ELR (cell line): Measurements from ENCODE around the gene PTPRK.

Experiments
- DNase-seq: peaks from one replicate; pipeline ENCODE4 v3.0.0-alpha.2; 2015; ENCODE audit warnings: low read depth

The PTPRK gene

DNA sequence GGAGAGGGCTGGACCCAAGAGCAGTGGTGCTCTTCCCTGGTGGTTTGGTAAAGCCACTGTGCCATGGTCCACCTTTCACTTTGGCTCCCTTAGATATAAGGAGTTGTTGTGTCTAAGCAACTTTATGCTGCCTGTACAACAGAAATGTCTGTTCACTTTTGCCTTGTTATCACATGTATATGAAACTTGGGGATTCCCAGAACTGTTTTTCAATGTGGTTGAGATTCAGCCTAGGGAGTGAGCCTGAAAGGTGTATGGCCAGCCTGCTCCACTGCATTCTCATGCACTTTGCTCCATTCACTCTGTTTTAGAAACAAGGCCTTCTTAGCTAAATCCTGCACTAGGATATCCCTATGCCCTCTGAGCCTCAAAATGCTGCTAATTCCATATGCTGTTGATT, 385.1 kb downstream of the PTPRK start:
- no peak for DNase-seq

DNA sequence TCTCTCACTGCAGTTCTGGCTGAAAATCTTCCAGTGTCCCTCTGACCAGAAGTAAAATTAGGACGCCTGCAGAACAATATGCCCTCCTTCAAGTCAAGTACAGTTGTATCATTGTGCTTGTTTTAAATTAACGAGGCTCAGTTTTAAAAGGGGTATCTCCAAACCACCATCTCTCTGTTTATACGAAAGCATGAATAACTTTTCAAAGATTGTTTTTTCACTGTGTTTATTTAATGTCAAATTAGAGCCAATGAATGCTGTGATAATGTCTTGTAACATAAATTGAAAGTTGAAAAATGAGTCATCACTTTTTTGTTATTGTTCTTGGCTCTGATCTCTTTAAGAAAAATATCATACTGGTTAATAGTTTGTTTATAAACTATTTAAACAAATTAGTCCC, 388.8 kb downstream of the PTPRK start:
- DNase-seq: peak; percentile 48

DNA sequence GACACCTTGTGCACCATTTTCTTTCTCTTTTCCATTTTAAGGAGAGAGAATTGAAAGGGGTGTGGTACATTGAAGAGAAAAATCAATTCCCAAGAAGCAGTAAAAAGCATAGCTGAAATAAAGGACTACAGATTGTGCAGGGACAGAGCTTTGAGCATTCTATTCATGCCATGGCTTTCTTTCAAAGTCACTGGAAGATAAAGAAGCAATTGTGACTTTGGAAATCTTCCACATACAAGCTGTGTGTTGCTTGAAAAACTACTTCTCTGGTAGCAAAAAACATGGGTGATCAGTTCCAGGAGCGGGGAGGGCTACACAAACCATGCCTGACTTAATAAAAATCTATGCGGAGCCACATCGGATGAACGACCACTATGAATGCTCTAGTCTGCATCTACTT, 389.4 kb downstream of the PTPRK start:
- no peak for DNase-seq

DNA sequence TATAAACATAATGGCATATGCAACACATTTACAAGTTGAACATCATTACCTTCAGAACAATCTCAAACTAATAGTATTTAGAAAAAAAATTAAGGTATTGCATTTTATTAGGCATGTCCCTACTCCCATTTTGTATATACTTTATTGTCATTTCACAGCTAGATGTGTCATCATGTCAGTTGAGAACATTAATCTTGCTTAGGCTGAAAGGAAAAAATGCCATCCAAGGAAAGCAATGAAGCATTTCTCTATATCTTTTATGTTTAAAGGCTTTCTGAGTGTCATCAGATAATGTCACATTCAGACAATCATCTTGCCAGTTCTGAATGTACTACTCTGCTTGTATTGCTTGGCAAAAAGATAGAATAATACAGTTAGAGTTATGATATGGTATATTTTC, 390.7 kb downstream of the PTPRK start:
- DNase-seq: no peak

DNA sequence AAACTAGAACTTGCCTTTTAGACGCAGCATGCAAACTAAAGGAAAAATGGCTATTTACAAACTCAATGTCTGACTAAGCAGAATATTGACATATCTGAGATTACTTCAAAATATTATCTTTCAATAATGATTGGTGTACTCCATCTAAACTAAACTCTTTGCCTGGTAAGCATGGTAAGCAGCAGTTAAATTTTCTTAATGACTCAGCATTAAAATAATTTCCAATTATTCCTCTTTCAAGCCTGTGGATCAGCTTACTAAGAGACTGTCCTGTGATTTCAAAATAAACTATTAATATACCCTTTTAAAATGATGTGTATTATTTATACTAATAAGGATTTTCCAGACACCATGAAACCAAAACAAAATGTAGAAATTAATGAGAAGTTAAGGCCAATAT, 392.7 kb downstream of the PTPRK start:
- DNase-seq: no peak

DNA sequence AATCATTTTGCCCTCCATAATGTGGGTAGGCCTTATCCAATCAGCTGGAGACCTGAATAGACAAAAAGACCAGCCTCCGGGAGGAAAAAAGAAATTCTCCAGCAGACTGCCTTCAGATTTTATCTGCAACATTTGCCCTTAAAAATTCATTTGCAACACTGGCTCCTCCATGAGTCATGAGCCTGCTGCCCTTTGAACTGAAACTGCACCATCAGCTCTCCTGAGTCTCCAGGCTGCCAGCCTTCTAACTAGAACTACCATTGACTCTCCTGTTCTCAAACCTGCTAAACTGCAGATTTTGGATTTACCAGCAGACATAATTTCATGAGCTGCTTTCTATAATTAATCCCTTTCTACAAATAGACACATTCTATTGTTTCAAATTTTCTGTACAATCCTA, 395.7 kb downstream of the PTPRK start:
- DNase-seq: peak; percentile 49

DNA sequence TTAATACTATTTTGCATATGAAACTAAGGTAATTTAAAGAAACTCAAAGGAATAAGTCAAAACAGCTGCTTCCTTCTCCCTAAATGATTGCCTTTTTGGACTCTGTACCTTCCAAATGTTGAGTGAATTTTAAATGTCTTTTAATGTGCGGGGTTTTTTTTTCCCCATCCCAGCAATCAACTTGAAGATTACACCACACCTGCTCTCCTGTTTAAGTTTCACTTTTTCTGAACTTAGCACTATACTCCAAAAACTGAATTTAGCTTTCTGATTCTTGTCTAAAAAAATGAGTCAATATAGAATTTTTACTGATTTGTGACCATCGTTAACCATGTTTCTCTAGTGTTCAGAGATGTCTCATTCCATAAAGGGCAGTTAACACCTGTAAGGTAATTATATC, 398.8 kb downstream of the PTPRK start:
- DNase-seq: no peak

DNA sequence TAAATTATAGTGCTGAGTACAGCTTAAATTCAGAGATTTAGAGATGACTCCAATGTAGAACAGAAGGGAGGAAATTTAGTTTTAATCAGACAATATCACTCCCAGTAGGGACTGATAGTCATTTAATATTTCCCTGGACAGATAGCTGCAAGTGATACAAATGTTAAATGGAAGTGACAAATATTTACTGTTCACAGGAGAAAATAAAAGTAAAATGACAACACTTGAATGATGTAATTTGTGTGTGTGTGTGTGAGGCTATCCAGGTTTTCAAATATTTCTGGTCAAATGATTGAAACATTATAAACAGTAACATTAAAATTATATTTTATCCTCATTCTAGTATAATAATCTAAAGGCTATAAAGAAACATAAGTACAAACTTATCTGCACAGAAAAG, 399.2 kb downstream of the PTPRK start:
- no peak for DNase-seq

DNA sequence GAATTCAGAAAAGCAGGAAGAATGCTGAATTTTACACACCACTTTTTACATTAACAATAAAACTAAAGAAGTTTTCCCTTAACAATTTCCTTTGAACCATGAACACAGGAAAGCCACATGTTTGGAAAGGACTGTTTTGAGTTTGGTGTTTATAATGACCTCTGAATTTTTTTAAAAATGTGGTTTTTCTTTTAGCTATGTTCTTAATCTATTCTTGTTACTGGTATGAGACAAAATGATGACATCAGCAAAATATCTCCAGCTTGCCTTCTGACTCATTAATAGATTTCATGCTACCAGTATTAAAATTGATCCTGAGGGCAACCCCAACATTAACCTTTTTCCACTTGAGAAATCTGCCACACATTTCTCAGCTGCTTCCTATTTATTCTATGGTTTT, 402.0 kb downstream of the PTPRK start:
- peak; percentile 33 for DNase-seq

DNA sequence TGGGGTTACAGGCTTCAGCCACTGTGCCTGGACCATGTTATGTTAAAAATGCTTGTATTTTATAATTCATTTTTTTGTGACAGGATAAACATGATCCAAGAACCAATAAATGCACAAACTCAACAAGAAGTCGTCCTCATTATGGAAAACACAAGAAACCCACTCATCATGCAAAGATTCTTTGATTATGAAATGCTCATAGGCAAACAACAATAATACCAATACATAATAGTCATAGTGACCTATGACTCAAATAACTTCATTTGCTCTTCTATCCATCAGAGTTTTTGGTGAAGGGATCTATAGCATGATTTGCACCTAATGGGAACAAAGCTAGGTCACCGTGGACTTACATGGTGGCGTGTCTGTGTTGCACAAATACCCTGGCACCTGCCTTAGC, 402.5 kb downstream of the PTPRK start:
- peak; percentile 10 for DNase-seq

DNA sequence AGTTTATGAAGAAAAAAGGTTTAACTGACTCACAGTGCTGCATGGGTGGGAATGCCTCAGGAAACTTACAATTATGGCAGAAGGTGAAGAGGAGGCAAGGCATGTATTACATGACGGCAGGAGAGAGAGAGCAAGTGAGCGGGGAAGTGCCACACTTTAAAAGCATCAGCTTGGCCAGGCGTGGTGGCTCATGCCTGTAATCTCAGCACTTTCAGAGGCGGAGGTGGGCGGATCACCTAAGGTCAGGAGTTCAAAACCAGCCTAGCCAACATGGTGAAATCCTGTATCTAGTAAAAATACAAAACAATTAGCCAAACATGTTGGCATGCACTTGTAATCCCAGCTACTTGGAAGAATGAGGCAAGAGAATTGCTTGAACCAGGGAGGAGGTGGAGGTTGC, 406.2 kb downstream of the PTPRK start:
- no peak for DNase-seq

DNA sequence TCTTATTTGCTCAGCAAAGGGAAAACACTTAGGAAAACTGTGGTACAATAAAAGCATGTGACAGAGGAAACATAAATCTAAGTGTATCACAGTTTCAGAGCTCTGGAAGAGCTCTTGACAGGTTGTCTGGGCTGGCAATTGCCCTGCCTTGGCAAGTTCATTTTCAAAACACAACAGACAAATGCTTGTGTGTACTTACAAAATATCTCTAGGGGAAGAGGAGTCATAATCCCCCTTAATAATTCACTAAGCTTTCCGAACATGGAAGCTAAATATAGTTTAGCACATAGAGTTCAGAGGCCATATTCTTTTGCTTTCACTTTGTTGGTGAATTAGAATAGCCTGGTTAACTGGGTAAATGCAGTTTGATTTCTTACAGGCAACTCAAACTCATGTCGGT, 407.9 kb downstream of the PTPRK start:
- DNase-seq: no peak

DNA sequence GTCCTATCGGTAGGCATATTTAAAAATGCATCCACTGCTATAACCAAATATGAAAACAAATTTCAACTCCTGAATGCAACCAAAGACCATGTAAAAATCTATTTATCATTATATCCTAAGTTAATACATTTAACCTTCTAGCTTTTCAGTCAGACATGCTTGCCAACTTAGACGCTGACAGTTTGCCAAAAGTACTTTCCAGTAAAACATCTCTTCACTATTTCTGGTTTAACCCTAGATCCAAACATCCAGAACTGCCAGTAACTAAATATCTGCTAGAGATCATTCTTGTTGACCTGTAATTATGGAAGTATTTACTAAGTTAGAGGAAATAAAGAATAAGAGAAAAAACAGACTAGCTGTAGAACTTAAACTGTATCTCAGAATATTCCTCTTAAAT, 409.3 kb downstream of the PTPRK start:
- DNase-seq: no peak

DNA sequence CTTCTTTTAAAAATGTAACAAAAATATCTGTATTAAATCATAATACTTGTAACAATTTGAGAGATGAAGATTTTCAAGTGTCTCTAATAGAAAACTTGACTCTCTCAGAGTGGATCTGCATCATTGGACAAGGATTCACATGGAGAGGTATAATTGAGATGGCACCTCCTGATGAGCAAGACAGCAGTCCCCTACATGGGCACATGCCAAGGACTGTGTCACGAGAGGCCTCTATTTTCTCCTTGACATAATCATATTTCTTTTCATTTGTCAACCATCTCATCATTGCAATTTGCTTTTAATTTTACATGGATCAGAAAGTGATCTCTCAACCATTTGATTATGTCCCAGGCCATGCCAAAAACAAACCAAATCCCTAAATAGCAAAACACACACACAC, 412.7 kb downstream of the PTPRK start:
- DNase-seq: no peak

DNA sequence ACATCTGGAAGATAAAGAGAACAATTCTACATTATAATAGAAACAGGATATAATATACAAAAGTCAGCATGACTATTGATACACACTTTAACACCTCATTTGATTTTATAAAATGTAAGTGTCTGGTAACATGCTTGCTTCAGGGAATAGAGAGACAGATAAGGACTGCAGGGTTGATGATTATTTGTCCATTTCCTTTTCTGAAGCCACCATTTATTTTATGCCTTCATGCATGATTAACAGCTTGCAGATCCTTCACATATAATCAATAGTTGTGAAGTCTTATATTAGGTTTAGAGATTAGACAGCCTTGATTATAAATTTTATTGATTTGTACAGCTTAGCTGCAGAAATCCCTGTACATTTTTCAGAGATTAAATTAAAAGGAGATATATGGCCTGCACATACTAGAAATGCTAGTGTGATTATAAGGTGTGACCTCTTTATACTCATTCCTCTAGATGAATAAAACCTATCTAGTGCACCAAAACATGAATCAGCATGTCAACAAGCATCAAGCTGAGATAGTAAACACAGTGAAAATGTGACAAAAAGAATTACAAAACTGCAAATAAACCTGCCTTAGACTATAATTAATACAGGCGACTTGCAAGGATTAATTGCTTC, 420.7 kb downstream of the PTPRK start:
- DNase-seq: no peak

DNA sequence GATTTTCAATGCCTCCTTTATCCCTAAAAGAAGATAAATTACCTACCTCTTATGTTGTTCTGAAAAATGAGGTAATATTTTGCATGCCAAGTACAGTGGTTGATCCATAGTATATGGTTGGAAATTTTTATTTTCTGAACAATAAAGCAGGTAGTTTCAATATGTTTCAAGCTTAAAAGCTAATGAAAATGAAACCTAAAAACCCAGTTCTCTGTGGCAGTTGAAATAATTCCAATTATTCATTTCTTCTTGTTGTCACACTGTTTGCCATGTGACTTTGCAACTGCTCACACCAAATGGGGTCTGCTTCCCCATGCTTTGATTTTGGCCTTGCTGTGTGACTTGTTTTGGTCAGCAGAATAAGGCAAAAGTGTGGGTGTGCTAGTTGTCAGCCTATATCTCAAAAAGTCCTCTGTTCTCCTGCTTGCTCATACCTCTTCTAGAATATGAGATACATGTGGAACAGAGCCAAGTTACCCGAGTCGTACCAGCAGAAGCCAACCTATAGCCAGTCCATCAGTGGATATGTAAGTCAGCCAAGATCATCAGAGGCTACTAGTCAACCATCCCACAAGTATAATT, 422.3 kb downstream of the PTPRK start:
- DNase-seq: peak; percentile 8

DNA sequence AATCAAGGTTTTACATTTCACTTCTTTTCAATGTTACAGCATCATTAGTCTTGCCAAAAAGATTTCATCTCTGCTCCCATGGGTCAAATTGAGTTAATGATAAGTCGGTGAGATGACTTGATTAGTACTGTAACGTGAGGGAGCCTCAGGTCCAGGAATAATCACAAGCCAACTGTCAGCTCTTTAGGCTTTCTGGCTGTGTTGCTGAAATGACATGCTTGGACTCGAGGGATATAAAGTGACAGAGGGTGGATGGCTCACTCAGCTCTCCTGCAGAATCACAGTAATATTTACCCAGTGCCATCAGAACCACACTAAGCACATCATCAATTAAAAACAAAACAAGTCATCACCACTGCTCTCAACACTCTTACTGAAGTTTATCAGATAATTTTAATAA, 423.4 kb downstream of the PTPRK start:
- no peak for DNase-seq

DNA sequence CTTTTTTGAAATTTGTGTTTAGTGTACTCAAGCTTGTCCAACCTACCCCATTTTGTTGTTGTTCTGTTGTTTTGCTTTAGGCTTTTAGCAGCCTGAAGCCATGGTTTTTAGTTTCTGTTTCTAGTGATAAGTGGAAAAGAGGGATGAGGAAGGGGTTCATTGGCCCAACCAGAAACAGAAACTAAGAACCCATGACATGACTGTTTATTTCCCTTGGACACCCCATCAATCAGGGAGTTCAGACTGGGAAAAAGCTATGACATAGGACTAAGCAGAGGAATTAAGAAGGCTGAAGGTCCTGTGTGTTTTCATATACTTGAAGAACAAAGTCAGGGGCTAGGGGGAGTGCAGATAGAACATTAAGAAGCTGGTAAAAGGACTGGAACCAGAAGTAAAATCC, 425.0 kb downstream of the PTPRK start:
- DNase-seq: no peak

DNA sequence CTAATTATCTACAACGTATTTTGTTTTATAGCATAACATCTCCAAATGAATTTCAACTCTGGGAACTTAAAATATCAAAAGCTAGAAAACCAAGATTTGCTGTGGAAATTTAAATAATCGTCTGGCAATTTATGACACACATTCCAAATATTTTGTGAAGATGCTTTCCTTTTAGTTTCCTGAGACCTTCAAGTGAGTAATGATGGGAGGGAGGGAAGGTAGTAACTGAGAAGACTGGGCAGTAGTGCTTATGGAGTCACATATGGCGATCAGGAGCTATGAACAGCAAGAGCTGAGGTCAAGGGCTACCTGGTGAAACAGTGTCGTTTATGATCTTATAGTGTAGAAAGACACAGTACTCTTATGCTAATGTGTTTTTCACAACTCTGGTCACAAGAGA, 441.4 kb downstream of the PTPRK start:
- peak; percentile 65 for DNase-seq

DNA sequence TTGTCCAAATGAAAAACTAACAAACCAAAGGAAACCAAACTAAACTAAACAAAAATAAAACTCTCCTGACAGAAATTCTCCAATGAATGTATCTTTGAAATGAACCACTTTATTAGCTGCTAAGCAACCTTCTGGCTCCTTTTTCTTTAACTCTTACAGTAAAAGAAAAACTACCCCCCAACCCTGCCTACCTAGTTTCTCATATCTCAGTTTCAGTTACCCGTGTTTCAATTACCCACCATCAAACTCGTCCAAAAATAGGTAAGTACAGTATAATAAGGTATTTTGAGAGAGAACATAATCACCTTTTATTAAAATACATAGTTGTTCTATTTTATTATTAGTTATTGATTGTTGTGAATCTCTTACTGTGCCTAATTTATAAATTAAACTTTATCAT, 442.1 kb downstream of the PTPRK start:
- DNase-seq: no peak

DNA sequence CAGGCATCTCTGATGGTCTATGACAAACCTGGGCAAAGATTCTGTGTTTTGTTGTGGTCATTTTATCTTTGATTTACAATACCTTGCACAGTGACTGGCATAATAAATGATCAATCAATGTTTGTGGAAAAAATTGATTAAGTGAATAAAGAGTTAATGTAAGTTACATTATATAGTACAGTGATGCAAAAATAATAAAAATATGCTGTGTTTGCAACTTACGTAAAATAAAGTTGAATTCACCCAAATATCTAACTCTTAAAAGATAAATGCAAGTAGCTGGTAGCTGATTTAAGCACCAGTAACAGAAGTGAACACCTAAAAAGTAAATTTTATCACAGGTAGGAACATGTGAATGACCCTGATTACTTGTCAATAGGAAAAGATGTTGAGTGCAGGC, 443.6 kb downstream of the PTPRK start:
- DNase-seq: no peak

DNA sequence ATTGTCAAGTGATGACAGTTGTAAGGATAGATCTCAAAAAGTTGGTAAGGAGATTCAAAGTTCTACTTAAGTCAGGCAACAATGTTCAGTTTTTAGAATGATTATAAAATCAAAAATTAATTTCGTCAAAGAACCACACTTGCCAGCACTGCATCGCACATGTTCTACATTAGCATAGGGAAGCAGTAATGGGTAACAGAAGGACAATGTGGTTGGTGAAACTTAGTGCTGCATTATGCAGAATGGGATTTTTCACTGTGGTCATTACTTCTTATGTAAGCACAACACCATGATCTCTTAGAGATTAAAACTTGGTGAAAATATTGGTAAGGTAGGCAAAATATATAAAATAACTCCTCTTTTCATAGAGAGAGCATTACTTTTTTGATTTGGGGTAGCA, 445.8 kb downstream of the PTPRK start:
- DNase-seq: no peak

DNA sequence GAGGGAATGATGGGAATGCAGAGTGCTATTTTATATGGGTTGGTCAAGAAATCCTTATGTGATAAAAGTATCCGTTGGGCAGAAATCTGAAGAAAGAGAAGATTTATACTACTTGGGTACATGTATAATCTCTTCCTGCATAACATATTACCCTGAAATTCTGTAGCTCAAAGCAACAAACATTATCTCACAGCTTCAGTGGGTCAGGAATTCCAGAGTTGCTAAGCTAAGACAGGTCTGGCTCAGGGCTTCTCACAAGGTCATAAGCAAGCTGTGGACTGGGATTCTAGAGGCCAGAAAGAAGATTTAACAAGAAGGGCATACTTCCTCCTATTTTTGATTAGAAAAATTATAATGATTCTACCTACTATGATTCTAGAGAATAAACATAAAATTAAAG, 447.0 kb downstream of the PTPRK start:
- no peak for DNase-seq

DNA sequence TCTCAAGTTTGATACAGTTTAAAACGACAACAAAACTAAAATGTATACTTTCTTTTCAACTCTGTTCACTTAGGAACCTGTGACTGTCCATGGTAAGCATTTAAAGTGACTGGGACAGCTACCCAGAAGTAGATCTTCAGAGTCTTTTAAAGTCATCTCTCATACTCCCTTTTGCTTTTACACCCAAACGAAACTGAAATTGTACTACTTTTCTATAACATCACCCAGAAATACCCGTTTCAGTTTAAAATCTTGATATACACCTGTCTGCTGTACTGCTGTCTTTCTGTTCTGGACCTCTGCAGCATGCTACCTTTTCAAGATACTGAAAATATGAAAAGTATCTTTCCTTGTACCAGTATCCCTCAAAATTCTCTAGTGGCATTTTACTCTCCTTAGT, 449.2 kb downstream of the PTPRK start:
- no peak for DNase-seq

DNA sequence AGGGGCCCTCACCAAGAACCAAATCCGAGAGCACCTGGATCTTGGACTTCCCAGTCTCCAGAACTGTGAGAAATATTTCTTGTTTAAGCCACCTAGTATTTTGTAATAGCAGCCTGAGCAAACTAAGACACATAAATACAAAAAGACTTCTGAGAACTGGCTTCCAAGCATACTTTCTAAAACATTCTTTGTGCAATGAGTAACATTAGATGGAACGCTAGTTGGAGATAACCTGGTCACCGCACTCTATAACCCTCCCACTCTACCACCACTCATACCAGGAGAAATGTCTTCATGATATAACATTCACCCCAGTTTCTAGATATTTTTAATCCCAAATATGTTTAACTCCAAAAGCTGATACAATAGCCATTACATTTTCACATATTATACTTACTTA, 450.0 kb downstream of the PTPRK start:
- DNase-seq: peak; percentile 26
